SK-N-MC (cell line): ENCODE measurements around the gene CCNT2.
"Not testable (repeated sequence)": the region's sequence is repeated elsewhere in the genome, so short reads cannot be mapped to it uniquely, and the experiment has no call there.

ENCODE experiments used
- EZH2 ChIP-seq: fragments of 200-600 bp; sonication (generic); IDR thresholded peaks from one replicate; pipeline ENCODE4 v1.6.1; 2017; ENCODE audit warnings: antibody characterized with exemption
- POLR2AphosphoS5 ChIP-seq: IDR thresholded peaks from 2 replicates; pipeline ENCODE4 v1.6.1; 2012; ENCODE audit warnings: mild to moderate bottlenecking, low read depth, low read length, borderline replicate concordance

GRCh38 chr2:134907441-134908116, 11.0 kb upstream of the CCNT2 start:
- not testable (repeated sequence) for TF ChIP-seq EZH2, POLR2AphosphoS5
